Measurements from ENCODE around the gene PRR33. TPM values are rescaled to one million over a fixed set of nuclear protein-coding genes. Genes with fewer than 3 reads are reported as not detected.

The PRR33 gene
- total RNA-seq, 1 experiment from 2014 or later: not detected

- no peaks in the 10 kb centered on the region for H3K36me3 ChIP-seq (ENCODE audit: low read depth, low read length)
These were observed 23.5 kb downstream of the PRR33 start for GRCh38 chr11:1868056-1868635.

GRCh38 chr11:1867381-1867780 lies 24.3 kb downstream of the PRR33 start:
- no TSS peak for BruUV-seq (replicated peaks)
- Histone ChIP-seq H3K9ac (ENCODE audit: low read length) (no peak overlapping the region), H4K20me1 (ENCODE audit: low read length) (no peaks in the 10 kb centered on the region), H3K9me2 (replicated peaks; ENCODE audit: low read length) (no peaks in the 10 kb centered on the region), H3K27me3 (ENCODE audit: low read length) (peaks cover 32% of the 10 kb centered on the region), H3K27ac (ENCODE audit: low read length) (no peak overlapping the region), H3K4me2 (ENCODE audit: low read length) (no peak overlapping the region), H3K4me3 (ENCODE audit: low read length) (no peak overlapping the region), H2AFZ (ENCODE audit: low read length) (no peak overlapping the region), H3K4me1 (ENCODE audit: insufficient read depth, low read length) (peaks cover 7% of the 10 kb centered on the region), H3K79me2 (ENCODE audit: low read length) (no peaks in the 10 kb centered on the region), H3K9me3 (ENCODE audit: low read length) (no peaks in the 10 kb centered on the region), H3F3A (ENCODE audit: low read length, unreplicated experiment) (no peaks in the 10 kb centered on the region), H3K36me3 (ENCODE audit: low read depth, low read length) (no peaks in the 10 kb centered on the region)
- ATAC-seq: no peak
- DNase-seq: no peak
- intact Hi-C loops (cut with micrococcal nuclease): no loop called here
- no peak for TF ChIP-seq CTCF (conservative IDR thresholded peaks at IDR 0.05; ENCODE audit: low read depth, low read length)
- POLR2A ChIA-PET (ENCODE audit: unreplicated experiment): no interaction called here
- CTCF ChIA-PET: no interaction called here

More at GRCh38 chr11:1868056-1868635, 23.5 kb downstream of the PRR33 start:
- Histone ChIP-seq H3K9me2 (replicated peaks; ENCODE audit: low read length) (no peaks in the 10 kb centered on the region), H3K79me2 (ENCODE audit: low read length) (no peaks in the 10 kb centered on the region), H4K20me1 (ENCODE audit: low read length) (no peaks in the 10 kb centered on the region), H2AFZ (ENCODE audit: low read length) (no peak overlapping the region), H3K27ac (ENCODE audit: low read length) (no peak overlapping the region), H3K9me3 (ENCODE audit: low read length) (no peaks in the 10 kb centered on the region), H3F3A (ENCODE audit: low read length, unreplicated experiment) (no peaks in the 10 kb centered on the region), H3K27me3 (ENCODE audit: low read length) (peaks cover 32% of the 10 kb centered on the region), H3K4me3 (ENCODE audit: low read length) (no peak overlapping the region), H3K4me2 (ENCODE audit: low read length) (no peak overlapping the region), H3K9ac (ENCODE audit: low read length) (no peak overlapping the region), H3K4me1 (ENCODE audit: insufficient read depth, low read length) (peaks cover 6% of the 10 kb centered on the region)
- no peak for ATAC-seq
- no peak for DNase-seq
- POLR2A ChIA-PET (ENCODE audit: unreplicated experiment): no interaction called here
- CTCF ChIA-PET: no interaction called here
- BruUV-seq (replicated peaks): no TSS peak
- intact Hi-C loops (cut with micrococcal nuclease): no loop called here
- no peak for TF ChIP-seq EZH2phosphoT487 (IDR thresholded peaks at IDR 0.05; ENCODE audit: borderline replicate concordance, low read length)
- no peak for TF ChIP-seq CTCF (conservative IDR thresholded peaks at IDR 0.05; ENCODE audit: low read depth, low read length)
- no peak for TF ChIP-seq EZH2 (IDR thresholded peaks at IDR 0.05; ENCODE audit: low read length, unreplicated experiment)

GRCh38 chr11:1866776-1867175 lies 24.9 kb downstream of the PRR33 start:
- ATAC-seq (no peak), DNase-seq (no peak)
- BruUV-seq (replicated peaks): no TSS peak
- Histone ChIP-seq H3K27ac (ENCODE audit: low read length) (no peak overlapping the region), H3K9ac (ENCODE audit: low read length) (no peak overlapping the region), H3K27me3 (ENCODE audit: low read length) (peaks cover 32% of the 10 kb centered on the region), H3K4me1 (ENCODE audit: insufficient read depth, low read length) (peaks cover 7% of the 10 kb centered on the region), H3F3A (ENCODE audit: low read length, unreplicated experiment) (no peaks in the 10 kb centered on the region), H3K4me3 (ENCODE audit: low read length) (no peak overlapping the region), H3K79me2 (ENCODE audit: low read length) (no peaks in the 10 kb centered on the region), H3K9me3 (ENCODE audit: low read length) (no peaks in the 10 kb centered on the region), H3K4me2 (ENCODE audit: low read length) (no peak overlapping the region), H2AFZ (ENCODE audit: low read length) (no peak overlapping the region), H3K36me3 (ENCODE audit: low read depth, low read length) (no peaks in the 10 kb centered on the region), H3K9me2 (replicated peaks; ENCODE audit: low read length) (no peaks in the 10 kb centered on the region), H4K20me1 (ENCODE audit: low read length) (no peaks in the 10 kb centered on the region)
- ChIA-PET CTCF (no interaction called here), POLR2A (ENCODE audit: unreplicated experiment) (no interaction called here)
- TF ChIP-seq CTCF (conservative IDR thresholded peaks at IDR 0.05; ENCODE audit: low read depth, low read length): no peak
- TF ChIP-seq EZH2phosphoT487 (IDR thresholded peaks at IDR 0.05; ENCODE audit: borderline replicate concordance, low read length): no peak
- TF ChIP-seq EZH2 (IDR thresholded peaks at IDR 0.05; ENCODE audit: low read length, unreplicated experiment): no peak
- intact Hi-C loops (cut with micrococcal nuclease): no loop called here
